Stomach (tissue), 9 donors: ENCODE data around the gene NRG3. TPM values are rescaled to one million over a fixed set of nuclear protein-coding genes. Genes with fewer than 3 reads are reported as not detected.

Experiments
- DNase-seq, 2 donors: peaks; one replicate each; pipeline versions ENCODE4 v3.0.0 to v3.0.0-alpha.2; 2013 to 2019
- H3K27ac ChIP-seq, 5 donors: fragments of 200-600 bp in 4 of 5; sonication (generic) in 4 of 5; one replicate each; pipeline ENCODE4 v1.5.1; 2013 to 2019; ENCODE audit warnings: mild to moderate bottlenecking in 1 of 5, moderate library complexity in 1 of 5
- H3K27me3 ChIP-seq, 3 donors: fragments of 200-600 bp; sonication (generic); one replicate each; pipeline ENCODE4 v1.5.1; 2017 to 2019; ENCODE audit warnings: mixed run types in 1 of 3
- H3K36me3 ChIP-seq, 4 donors: fragments of 200-600 bp; sonication (generic); 1 replicate in 3 of 4; 2 replicates in 1 of 4; pipeline ENCODE4 v1.5.1; 2016 to 2019
- H3K4me1 ChIP-seq, 4 donors: fragments of 200-600 bp; sonication (generic); one replicate each; pipeline ENCODE4 v1.5.1; 2016 to 2019
- H3K4me3 ChIP-seq, 4 donors: fragments of 200-600 bp; sonication (generic) in 3 of 4; one replicate each; pipeline ENCODE4 v1.5.1; 2016 to 2019; ENCODE audit warnings: mild to moderate bottlenecking in 1 of 4
- H3K9me3 ChIP-seq, 4 donors: fragments of 200-600 bp; sonication (generic); one replicate each; pipeline ENCODE4 v1.5.1; 2016 to 2019
- CTCF ChIP-seq, 7 experiments: fragments of 450-650 bp in 4 of 7; fragments of 200-600 bp in 3 of 7; sonication (generic) in 3 of 7; IDR thresholded peaks; one replicate each; pipeline ENCODE4 v1.5.1; 2016 to 2019; ENCODE audit warnings: antibody characterized with exemption in 7 of 7, control low read depth in 2 of 7, mild to moderate bottlenecking in 1 of 7
- EP300 ChIP-seq: sonication (generic); formaldehyde crosslinking; IDR thresholded peaks from one replicate; pipeline ENCODE4 v1.6.1; 2017; ENCODE audit warnings: antibody characterized with exemption
- POLR2A ChIP-seq, 4 donors: fragments of 450-650 bp; IDR thresholded peaks; one replicate each; pipeline ENCODE4 v1.6.1; 2016; ENCODE audit warnings: antibody characterized with exemption in 4 of 4, control low read depth in 2 of 4, mild to moderate bottlenecking in 1 of 4, moderate library complexity in 1 of 4
- POLR2AphosphoS5 ChIP-seq, 3 donors: sonication (generic); formaldehyde crosslinking; IDR thresholded peaks; one replicate each; pipeline ENCODE4 v1.6.1; 2016; ENCODE audit warnings: antibody characterized with exemption in 3 of 3
- WGBS, 5 donors: extraction: QIAGEN DNeasy Blood & Tissue Kit in 3 of 5; methylation state at CpG; one replicate each; pipeline versions ENCODE4 v1.1.5 to v1.1.7; 2013 to 2018; 5-methylcytosine and 5-hydroxymethylcytosine counted together
- intact Hi-C: fragments of 100-400 bp; cut with DNase I; formaldehyde crosslinking; loops from one replicate; pipeline ENCODE4 v1.15.1; 2023; ENCODE audit warnings: low total_unique reads
- polyA plus RNA-seq, 3 donors: library from polyadenylated mRNA; stranded (reverse); fragments of 200-250 nt; gene quantifications; one replicate each; pipeline ENCODE4 v1.2.3, GENCODE V29; 2013
- total RNA-seq, 5 donors: library from RNA; depleted of rRNA; stranded (reverse); fragments of >200 nt; gene quantifications; one replicate each; pipeline versions ENCODE4 v1.1.0 to v1.2.3, GENCODE V29; 2014 to 2016
- donor health status: healthy with polysubstance abuse.
- donor health status: Bipolar disorder and iron deficiency.
- donor health status: healthy.

NRG3 gene
- total and polyA plus RNA-seq, 8 donors = 0.08 to 2.5 (median 0.52) TPM; not detected in 4

GRCh38 chr10:82136103-82136502 is 261.1 kb downstream of the NRG3 start:
- WGBS, 5 donors = 81 to 89% (median 86%) methylated on average over 1 of the region's 1 CpG
- no peak for DNase-seq
- Histone ChIP-seq H3K4me1 (no peaks in the 10 kb centered on the region), H3K27ac (no peak overlapping the region), H3K9me3 (peaks cover 0 to 3% (median 0%) of the 10 kb centered on the region in 4 donors), H3K27me3 (no peaks in the 10 kb centered on the region), H3K4me3 (no peak overlapping the region), H3K36me3 (no peaks in the 10 kb centered on the region)
- intact Hi-C loops = no loop called here
- TF ChIP-seq CTCF (IDR thresholded peaks at IDR 0.05) (no peak), EP300 (no peak), POLR2A (IDR thresholded peaks at IDR 0.05) (no peak), POLR2AphosphoS5 (IDR thresholded peaks at IDR 0.05) (no peak)

GRCh38 chr10:82144153-82144552 is 269.2 kb downstream of the NRG3 start:
- H3K9me3 ChIP-seq = no peaks in the 10 kb centered on the region
- TF ChIP-seq EP300 (no peak), CTCF (IDR thresholded peaks at IDR 0.05) (no peak), POLR2A (IDR thresholded peaks at IDR 0.05) (no peak), POLR2AphosphoS5 (IDR thresholded peaks at IDR 0.05) (no peak)
- 82 to 90% (median 83%) methylated on average over 3 of the region's 3 CpGs for WGBS, 5 donors
- H3K27ac ChIP-seq = no peak overlapping the region
- intact Hi-C loops = no loop called here
- H3K4me1 ChIP-seq = no peaks in the 10 kb centered on the region
- H3K4me3 ChIP-seq = no peak overlapping the region
- no peaks in the 10 kb centered on the region for H3K36me3 ChIP-seq
- no peaks in the 10 kb centered on the region for H3K27me3 ChIP-seq
- DNase-seq = no peak

- no peak for TF ChIP-seq EP300
- no peak for TF ChIP-seq POLR2A (IDR thresholded peaks at IDR 0.05)
- TF ChIP-seq CTCF (IDR thresholded peaks at IDR 0.05) = no peak
- TF ChIP-seq POLR2AphosphoS5 (IDR thresholded peaks at IDR 0.05) = no peak
- H3K27me3 ChIP-seq = no peaks in the 10 kb centered on the region
- no peak for DNase-seq
- no peaks in the 10 kb centered on the region for H3K36me3 ChIP-seq
- WGBS, 5 donors = 64 to 81% (median 71%) methylated on average over 1 of the region's 1 CpG
- no peaks in the 10 kb centered on the region for H3K9me3 ChIP-seq
- intact Hi-C loops = no loop called here
- no peak overlapping the region for H3K27ac ChIP-seq
- no peak overlapping the region for H3K4me3 ChIP-seq
- H3K4me1 ChIP-seq = no peaks in the 10 kb centered on the region
Observed at GRCh38 chr10:82148764-82149163, 273.8 kb downstream of the NRG3 start.

GRCh38 chr10:82149674-82150073 is 274.7 kb downstream of the NRG3 start:
- no peak for TF ChIP-seq POLR2AphosphoS5 (IDR thresholded peaks at IDR 0.05)
- TF ChIP-seq POLR2A (IDR thresholded peaks at IDR 0.05) = no peak
- no peak for TF ChIP-seq CTCF (IDR thresholded peaks at IDR 0.05)
- no peak for TF ChIP-seq EP300
- no peak overlapping the region for H3K27ac ChIP-seq
- intact Hi-C loops = no loop called here
- no peak overlapping the region for H3K4me3 ChIP-seq
- H3K4me1 ChIP-seq = no peaks in the 10 kb centered on the region
- WGBS, 5 donors = 43 to 57% (median 53%) methylated on average over 4 of the region's 4 CpGs
- H3K9me3 ChIP-seq = no peaks in the 10 kb centered on the region
- no peak for DNase-seq
- H3K27me3 ChIP-seq = no peaks in the 10 kb centered on the region
- H3K36me3 ChIP-seq = no peaks in the 10 kb centered on the region
